ENCODE data around the gene MFSD8. TPM values are rescaled to one million over a fixed set of nuclear protein-coding genes. Genes with fewer than 3 reads are reported as not detected.
"Not testable (repeated sequence)": the region's sequence is repeated elsewhere in the genome, so short reads cannot be mapped to it uniquely, and the experiment has no call there.

The MFSD8 gene
- total and polyA plus RNA-seq, 8 donors = 10.8 to 18.4 (median 13.5) TPM

- TF ChIP-seq, protein P1, sequence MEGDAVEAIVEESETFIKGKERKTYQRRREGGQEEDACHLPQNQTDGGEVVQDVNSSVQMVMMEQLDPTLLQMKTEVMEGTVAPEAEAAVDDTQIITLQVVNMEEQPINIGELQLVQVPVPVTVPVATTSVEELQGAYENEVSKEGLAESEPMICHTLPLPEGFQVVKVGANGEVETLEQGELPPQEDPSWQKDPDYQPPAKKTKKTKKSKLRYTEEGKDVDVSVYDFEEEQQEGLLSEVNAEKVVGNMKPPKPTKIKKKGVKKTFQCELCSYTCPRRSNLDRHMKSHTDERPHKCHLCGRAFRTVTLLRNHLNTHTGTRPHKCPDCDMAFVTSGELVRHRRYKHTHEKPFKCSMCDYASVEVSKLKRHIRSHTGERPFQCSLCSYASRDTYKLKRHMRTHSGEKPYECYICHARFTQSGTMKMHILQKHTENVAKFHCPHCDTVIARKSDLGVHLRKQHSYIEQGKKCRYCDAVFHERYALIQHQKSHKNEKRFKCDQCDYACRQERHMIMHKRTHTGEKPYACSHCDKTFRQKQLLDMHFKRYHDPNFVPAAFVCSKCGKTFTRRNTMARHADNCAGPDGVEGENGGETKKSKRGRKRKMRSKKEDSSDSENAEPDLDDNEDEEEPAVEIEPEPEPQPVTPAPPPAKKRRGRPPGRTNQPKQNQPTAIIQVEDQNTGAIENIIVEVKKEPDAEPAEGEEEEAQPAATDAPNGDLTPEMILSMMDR (IDR thresholded peaks at IDR 0.05) = no peak
- 73 to 75% methylated on average over 8 of the region's 8 CpGs for WGBS, 2 donors
- Histone ChIP-seq H3K4me1 (no peaks in the 10 kb centered on the region), H3K36me3 (no peaks in the 10 kb centered on the region), H3K4me3 (no peak overlapping the region), H3K9me3 (no peaks in the 10 kb centered on the region), H3K27ac (no peak overlapping the region), H3K27me3 (no peaks in the 10 kb centered on the region)
- ATAC-seq (no peak), DNase-seq (no peak), FAIRE-seq (no peak)
- intact Hi-C loops (cut with DNase I) = no loop called here
Measured at GRCh38 chr4:127905029-127905428, 59.9 kb downstream of the MFSD8 start.

- H3K9me3 ChIP-seq; intact Hi-C loops (cut with DNase I); H3K36me3 ChIP-seq; FAIRE-seq; H3K4me3 ChIP-seq; ATAC-seq; H3K27ac ChIP-seq; H3K27me3 ChIP-seq; H3K4me1 ChIP-seq; DNase-seq: not testable (repeated sequence)
- WGBS, 2 donors = 92 to 99% methylated on average over 4 of the region's 4 CpGs
Measured at GRCh38 chr4:127899682-127900081, 65.3 kb downstream of the MFSD8 start.

- DNase-seq = no peak
- Histone ChIP-seq H3K36me3 (no peaks in the 10 kb centered on the region), H3K4me1 (no peaks in the 10 kb centered on the region), H3K4me3 (no peak overlapping the region), H3K9me3 (no peaks in the 10 kb centered on the region), H3K27ac (no peak overlapping the region), H3K27me3 (no peaks in the 10 kb centered on the region)
- ATAC-seq = no peak
- FAIRE-seq = no peak
- TF ChIP-seq, protein P1 (IDR thresholded peaks at IDR 0.05) = no peak
- intact Hi-C loops (cut with DNase I) = no loop called here
- 71 to 77% methylated on average over 1 of the region's 1 CpG for WGBS, 2 donors
Measured at GRCh38 chr4:127896528-127896927, 68.4 kb downstream of the MFSD8 start.

DNA sequence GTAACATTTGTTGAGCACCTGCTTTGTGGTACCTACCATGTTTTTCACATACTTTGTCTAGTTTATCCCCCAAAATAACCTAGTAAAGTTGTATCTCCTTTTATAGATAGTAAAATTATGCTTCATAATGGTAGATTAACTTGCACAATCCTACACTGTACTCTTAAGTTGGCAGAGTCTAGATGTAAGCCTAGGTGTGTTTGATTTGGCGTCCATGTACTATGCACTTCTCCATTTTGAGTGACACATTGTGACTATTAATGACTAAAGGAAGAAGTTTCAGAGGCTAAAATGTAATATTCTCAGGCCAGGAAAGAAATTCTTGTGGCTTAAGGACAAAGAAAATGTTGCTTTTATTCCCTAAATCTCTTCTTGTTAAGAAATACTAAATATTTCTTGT, 68.9 kb downstream of the MFSD8 start:
- no peaks in the 10 kb centered on the region for H3K27me3 ChIP-seq
- DNase-seq (no peak), FAIRE-seq (no peak), ATAC-seq (no peak)
- no peaks in the 10 kb centered on the region for H3K9me3 ChIP-seq
- H3K36me3 ChIP-seq = no peaks in the 10 kb centered on the region
- H3K4me3 ChIP-seq = no peak overlapping the region
- intact Hi-C loops (cut with DNase I) = no loop called here
- WGBS, 2 donors = 54 to 55% methylated on average over 1 of the region's 1 CpG
- H3K27ac ChIP-seq = no peak overlapping the region
- no peaks in the 10 kb centered on the region for H3K4me1 ChIP-seq
- TF ChIP-seq, protein P1 (IDR thresholded peaks at IDR 0.05) = no peak

DNA sequence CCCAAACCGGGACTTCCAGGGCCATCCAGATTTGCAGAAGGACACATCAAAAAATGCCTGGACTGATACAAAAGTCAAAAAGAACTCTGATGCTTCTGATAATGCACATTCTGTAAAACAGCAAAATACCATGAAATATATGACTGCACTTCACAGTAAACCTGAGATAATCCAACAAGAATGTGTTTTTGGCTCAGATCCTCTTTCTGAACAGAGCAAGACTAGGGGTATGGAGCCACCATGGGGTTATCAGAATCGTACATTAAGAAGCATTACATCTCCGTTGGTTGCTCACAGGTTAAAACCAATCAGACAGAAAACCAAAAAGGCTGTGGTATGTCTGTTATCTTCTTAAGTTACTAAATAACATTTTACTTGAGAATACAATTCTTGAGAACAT, 75.1 kb downstream of the MFSD8 start:
- intact Hi-C loops (cut with DNase I) = no loop called here
- Histone ChIP-seq H3K4me1 (no peaks in the 10 kb centered on the region), H3K4me3 (no peak overlapping the region), H3K27me3 (no peaks in the 10 kb centered on the region), H3K36me3 (no peaks in the 10 kb centered on the region), H3K9me3 (no peaks in the 10 kb centered on the region), H3K27ac (no peak overlapping the region)
- DNase-seq = no peak
- WGBS, 2 donors = 79 to 83% methylated on average over 3 of the region's 3 CpGs
- TF ChIP-seq, protein P1 (IDR thresholded peaks at IDR 0.05) = no peak
- ATAC-seq = no peak
- no peak for FAIRE-seq

DNA sequence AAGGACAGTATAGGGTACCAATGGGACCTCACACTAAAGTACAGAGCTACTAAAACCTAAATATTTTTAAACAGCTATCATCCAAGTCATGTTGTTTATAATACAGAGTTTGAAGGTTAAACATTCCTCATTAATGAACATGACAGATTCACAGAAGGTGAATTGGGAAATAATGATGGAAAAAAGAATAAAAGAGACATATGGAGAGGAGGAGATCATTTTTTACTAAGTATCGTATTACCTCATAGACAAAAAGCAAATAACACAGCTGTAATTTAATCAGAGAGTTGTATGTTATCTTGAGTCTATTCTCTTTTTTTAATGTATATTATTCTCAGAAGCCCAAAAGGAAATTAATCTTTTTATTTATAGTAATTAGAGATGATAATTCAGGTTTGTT, 76.4 kb downstream of the MFSD8 start:
- TF ChIP-seq, protein P1 (IDR thresholded peaks at IDR 0.05) = no peak
- H3K27me3 ChIP-seq = no peaks in the 10 kb centered on the region
- FAIRE-seq (no peak), DNase-seq (no peak), ATAC-seq (no peak)
- H3K27ac ChIP-seq = no peak overlapping the region
- H3K4me3 ChIP-seq = no peak overlapping the region
- 85 to 91% methylated on average over 1 of the region's 1 CpG for WGBS, 2 donors
- H3K4me1 ChIP-seq = no peaks in the 10 kb centered on the region
- intact Hi-C loops (cut with DNase I) = no loop called here
- no peaks in the 10 kb centered on the region for H3K9me3 ChIP-seq
- no peaks in the 10 kb centered on the region for H3K36me3 ChIP-seq

Data from pancreas (tissue), 10 donors.